GM19043 (cell line): Measurements from ENCODE around the gene SLC34A3.
"Not testable (repeated sequence)": the region's sequence is repeated elsewhere in the genome, so short reads cannot be mapped to it uniquely, and the experiment has no call there.

Source experiments
- ATAC-seq: cut with Tn5 transposase; IDR thresholded peaks from one replicate; pipeline ENCODE4 v1.9.1; 2021; ENCODE audit warnings: low read depth; ENCODE audit not compliant: unreplicated experiment

SLC34A3 gene

DNA sequence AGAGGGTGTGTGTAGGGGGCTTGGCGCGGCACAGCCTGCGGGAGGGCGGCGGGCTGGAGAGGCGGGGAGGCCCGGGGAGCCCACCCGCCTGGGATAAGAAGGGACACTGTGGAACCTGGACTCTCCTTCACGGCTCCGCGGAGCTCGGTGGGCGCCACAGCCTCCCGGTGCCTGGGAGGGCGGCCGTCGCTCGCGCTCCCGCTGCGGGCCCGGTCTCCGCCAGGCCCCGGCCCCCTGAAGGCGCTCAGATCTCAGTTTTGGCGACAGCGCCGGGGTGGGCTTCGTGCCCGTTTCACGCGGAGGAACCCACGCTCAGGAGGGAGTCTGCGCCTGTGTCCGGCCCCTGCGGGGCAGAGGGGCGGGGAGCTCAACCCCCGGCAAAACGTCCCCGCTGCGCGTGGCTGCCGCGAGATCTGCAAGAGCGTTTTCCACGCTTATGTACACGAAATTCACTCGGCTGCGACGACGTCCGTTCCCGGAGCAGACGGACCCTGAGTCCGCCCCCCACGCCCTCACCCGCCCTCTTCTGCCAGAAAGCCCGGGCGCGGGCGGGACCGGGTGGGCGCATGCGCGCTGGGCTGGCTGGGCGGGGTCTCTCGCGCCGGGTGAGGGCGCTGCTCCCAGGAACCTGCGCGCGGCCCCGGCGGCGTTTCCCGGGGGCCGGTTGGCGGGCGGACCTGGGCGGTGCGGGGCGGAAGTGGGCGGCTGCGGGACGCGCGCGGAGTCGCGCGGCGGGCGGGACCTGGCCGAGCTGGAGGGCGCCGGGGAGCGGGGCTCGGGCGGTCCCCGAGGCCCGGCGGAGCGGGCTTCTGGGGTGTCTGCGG lies 24.1 kb downstream of the SLC34A3 start, which contains the start of gene NELFB:
NELFB (plus strand) TSS at position 704 of the 824 bp plus-strand sequence.
- peak; percentile 79 for ATAC-seq

DNA sequence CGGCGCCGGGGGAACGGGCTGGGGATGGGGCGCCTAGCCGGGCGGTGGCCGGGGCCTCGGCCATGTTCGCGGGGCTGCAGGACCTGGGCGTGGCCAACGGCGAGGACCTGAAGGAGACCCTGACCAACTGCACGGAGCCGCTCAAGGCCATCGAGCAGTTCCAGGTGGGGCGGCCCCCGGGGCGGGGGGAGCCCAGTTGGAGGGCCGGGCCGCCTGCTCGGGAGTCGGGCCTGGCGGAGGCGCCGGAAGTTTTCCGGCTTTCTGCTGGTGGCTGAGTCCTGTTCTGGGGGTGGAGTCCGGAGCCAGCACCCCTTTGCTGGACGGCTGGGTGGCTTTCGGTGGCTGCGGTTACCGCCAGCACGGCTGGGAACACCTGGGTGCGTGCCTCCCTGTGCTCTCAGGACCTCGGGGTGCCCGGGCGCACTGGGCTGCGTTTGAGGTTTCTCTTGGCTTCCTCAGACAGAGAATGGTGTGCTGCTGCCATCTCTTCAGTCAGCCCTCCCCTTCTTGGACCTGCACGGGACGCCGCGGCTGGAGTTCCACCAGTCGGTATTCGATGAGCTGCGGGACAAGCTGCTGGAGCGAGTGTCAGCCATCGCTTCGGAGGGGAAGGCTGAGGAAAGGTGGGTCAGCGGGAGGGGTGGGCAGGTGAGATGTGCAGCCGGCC lies 24.9 kb downstream of the SLC34A3 start:
- ATAC-seq = peak; percentile 5

DNA sequence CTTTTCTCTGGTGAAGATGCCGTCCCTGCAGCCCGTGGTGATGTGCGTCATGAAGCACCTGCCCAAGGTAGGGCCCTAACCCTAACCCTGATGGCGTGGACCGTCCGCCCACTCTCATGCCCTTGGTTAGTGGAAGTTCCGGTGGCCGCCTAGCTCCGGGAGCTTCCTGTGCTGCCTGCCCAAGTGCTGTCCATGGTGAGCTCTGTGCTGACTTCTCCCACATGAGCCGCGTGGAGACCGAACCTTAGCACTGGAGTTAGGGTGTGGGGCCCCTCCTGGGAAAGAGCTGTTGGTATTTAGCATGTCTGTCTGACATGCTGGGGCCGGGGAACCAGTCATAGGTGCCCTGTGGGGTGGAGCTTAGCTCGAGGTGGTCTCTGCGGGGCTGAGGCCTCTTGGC lies 25.7 kb downstream of the SLC34A3 start:
- ATAC-seq = no peak

DNA sequence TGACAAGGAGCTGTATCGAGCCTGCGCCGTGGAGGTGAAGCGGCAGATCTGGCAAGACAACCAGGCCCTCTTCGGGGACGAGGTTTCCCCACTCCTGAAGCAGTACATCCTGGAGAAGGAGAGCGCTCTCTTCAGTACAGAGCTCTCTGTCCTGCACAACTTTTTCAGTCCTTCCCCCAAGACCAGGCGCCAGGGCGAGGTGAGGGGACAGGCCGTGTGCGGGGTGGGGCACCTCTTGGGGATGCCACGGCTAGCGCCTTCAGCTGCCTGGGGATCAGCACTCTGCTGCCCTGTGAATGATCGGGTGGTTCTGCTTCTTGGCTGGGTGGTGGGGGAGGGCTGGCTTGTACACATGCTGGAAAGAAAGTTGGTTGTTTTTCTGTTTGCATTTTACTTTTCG lies 26.2 kb downstream of the SLC34A3 start:
- no peak for ATAC-seq

GRCh38 chr9:137262173-137262908 lies 31.6 kb downstream of the SLC34A3 start:
- not testable (repeated sequence) for ATAC-seq

- no peak for ATAC-seq
These were observed 32.2 kb downstream of the SLC34A3 start for GRCh38 chr9:137262909-137263285.

- no peak for ATAC-seq
These were observed 32.8 kb downstream of the SLC34A3 start for GRCh38 chr9:137263506-137263905.

- ATAC-seq = no peak
These were observed 33.4 kb downstream of the SLC34A3 start for GRCh38 chr9:137264067-137264466.

DNA sequence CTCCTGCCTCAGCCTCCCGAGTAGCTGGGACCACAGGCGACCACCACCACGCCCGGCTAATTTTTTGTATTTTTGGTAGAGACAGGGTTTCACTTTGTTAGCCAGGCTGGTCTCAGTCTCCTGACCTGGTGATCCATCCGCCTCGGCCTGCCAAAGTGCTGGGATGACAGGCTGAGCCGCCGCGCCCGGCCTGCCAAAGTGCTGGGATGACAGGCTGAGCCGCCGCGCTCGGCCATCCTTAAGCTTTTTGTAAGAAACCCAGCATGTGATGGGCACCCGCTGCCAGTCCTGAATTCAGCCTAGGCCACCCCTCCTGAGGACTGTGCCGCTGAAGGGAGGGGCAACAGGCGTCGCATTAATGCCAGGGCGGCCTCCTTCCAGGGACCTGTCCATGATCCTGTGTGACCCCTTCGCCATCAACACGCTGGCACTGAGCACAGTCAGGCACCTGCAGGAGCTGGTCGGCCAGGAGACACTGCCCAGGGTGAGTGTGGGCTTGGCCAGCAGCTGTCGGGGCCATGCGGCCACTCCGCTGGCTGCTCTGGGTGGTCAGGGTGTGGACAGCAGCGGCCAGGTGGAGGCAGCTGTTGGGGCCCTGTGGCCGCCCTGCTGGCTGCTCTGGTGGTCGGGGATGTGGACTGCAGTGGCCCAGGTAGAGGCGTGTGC lies 34.9 kb downstream of the SLC34A3 start:
- no peak for ATAC-seq

- ATAC-seq = no peak
These were observed 35.4 kb downstream of the SLC34A3 start for GRCh38 chr9:137266162-137266527.

GRCh38 chr9:137266585-137267453 lies 36.1 kb downstream of the SLC34A3 start:
- ATAC-seq = no peak

DNA sequence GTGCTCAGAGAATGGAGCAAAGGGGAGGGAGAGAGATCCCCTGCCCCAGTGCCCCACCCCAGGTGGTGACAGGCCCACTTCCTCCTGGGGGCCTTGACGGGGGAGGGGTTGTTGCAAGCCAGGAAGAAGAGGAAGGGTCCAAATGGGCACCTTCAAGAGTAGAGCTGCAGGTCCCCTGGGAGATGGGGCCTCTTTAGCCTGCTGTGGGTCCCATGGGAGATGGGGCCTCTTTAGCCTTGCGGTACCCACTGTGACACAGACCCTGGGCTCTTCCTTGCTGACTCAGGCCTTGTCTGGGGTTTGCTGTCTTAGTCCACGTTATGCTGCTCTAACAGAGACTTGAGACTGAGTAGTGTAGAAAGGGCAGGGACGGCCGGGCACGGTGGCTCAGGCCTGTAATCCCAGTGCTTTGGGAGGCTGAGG lies 37.2 kb downstream of the SLC34A3 start:
- ATAC-seq = no peak

- no peak for ATAC-seq
These were observed 38.0 kb downstream of the SLC34A3 start for GRCh38 chr9:137268538-137269201.

DNA sequence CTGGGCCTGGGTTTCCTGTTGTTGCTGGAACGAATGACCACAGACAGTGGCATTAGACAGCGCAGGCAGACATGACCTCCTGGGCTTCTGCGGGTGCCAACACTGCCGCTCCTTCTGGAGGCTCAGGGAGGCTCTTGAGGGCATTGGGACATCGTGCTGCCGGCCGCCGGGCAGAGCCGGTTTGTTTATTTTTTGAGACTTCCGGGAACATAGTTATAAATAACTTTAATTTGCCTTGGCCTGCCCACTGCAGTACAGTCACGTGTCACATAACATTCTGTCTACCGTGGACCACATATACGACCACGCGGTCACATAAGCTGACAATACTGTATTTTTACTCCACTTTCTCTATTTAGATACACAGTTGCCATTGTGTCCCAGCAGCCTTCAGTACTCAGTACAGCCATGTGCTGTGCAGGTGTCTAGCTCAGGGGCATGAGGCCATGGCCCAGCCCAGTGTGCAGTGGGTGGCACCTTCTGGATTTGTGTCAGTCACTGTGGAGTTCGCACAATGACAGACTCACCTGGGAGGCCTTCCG lies 38.6 kb downstream of the SLC34A3 start:
- no peak for ATAC-seq

GRCh38 chr9:137270929-137271695 lies 40.4 kb downstream of the SLC34A3 start:
- ATAC-seq = no peak

DNA sequence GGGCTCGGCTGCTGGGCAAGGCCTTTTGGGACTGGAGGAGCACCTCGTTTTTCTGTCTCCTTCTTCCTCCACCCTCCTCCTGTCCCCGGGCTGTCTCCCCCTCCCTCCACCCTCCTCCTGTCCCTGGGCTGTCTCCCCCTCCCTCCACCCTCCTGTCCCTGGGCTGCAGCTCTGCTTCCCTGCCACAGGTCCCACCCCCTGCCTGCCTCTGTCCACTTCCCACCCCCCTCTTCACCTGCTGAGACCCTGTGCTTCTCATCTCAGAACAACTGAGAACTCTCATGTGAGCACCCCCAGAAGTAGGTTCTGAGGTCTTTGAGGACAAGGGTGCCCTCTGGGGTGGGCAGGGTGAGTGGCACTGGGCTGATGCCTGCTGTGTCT lies 41.0 kb downstream of the SLC34A3 start:
- ATAC-seq = no peak

GRCh38 chr9:137272241-137273094 lies 41.8 kb downstream of the SLC34A3 start:
- no peak for ATAC-seq
